GM11168 (cell line): Measurements from ENCODE around the gene HTR4.

Experiments used
- in situ Hi-C: fragments of 300-500 bp; cut with MboI; formaldehyde crosslinking; loops from one replicate; pipeline ENCODE4 v1.12.0; 2022; ENCODE audit warnings: low sequenced_read_pairs; ENCODE audit not compliant: unreplicated experiment

HTR4 gene

DNA sequence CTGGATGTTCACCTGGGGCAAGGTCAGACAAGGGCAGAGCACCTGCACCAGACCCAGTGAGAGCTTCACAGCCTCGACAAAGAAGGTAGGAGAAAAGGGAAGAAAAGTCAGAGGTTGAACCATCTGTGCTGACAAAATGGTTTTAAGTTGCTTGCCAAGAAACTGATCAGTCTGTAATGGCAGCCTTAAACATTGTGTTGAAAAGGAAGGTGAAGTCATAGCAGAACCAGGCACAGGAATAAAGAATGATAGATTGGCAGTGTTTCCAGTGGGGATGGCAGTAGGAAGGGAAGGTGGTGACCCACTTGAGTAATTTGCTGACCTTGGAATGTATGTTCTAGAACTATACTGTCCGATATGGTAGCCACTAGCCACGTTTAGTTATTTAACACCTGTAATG lies 34.2 kb downstream of the HTR4 start:
- in situ Hi-C loops: no loop called here

DNA sequence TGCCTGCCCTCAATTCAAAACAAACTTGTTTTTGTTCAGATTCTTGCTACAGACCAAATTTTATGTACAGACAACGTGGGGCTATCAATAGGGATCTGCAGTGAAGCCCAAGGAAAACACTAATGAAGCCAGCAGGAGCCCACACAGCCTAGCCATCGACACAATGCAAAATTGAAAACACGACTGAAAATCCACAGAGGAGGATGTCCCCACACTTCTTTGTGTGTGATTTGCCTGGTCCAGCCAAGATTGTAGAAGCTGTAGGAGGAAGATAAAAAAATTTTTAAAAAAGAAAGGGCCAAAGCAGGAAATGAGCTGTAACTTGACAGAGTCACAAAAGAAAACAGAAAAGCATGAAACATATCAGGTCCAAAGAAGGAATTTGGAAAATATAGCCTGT lies 34.8 kb downstream of the HTR4 start:
- in situ Hi-C loops: no loop called here

DNA sequence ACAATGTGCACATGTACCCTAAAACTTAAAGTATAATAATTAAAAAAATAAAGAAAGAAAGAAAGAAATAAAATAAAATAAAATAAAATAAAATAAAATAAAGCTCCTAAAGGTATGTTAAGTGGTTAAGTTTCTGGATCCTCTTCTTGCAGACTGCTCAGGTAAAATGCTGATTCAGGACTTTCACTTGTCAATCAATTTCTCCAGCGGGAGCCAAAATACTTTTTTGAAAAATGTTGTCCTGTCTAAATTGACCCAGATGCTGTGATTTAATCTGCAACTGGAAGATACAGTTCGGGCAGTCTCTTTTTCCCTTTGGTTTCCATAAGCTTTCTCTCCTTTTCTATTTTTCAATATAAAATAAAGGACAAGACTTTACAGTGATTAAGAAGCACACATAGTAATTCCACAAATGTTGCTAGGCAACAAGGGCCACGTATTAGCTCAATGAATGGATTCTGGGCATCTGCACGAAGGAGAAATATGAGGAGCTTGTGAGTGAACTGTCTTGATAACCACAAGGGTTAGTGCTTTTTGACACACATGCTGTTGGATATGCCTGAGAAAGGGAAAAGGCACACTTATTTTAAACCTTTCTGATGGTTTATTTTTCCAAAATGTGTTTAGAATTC lies 38.6 kb downstream of the HTR4 start:
- in situ Hi-C loops: no loop called here

DNA sequence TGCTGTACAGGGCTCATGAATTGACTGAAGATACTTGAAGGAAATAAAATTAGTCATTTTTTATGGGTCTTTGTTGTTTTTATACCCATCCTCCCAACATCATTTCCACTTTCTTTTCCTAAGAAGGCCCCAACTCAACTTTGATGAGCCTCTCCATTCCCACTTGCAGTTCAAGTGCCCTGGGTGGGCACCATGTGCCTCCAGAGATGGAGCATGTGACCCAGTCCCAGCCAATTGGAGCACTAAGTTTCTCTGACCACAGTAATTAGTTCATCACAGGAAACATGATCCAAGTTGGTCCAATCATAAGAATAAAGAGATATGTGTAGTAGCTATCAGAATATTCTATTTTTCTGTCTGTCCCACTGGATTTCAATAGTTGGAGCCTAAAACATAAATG lies 46.9 kb downstream of the HTR4 start:
- in situ Hi-C loops: no loop called here

DNA sequence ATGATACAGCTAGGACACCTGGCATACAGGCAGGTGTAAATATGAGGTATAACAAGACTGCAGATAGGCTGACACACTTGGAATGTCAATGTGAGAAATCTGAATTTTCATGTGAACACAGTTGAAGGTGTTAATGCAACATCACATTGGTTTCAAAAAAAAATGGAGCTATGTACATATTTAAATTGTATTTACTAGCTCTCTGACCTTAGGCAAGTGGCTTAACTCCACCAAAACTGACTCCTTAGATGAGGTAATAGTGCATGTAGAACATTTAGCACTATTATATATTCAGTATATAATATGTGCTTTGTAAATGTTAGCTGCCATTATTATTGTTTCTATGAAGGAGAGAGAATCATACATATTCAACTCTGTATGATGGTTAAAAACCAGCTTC lies 48.0 kb downstream of the HTR4 start:
- in situ Hi-C loops: no loop called here

DNA sequence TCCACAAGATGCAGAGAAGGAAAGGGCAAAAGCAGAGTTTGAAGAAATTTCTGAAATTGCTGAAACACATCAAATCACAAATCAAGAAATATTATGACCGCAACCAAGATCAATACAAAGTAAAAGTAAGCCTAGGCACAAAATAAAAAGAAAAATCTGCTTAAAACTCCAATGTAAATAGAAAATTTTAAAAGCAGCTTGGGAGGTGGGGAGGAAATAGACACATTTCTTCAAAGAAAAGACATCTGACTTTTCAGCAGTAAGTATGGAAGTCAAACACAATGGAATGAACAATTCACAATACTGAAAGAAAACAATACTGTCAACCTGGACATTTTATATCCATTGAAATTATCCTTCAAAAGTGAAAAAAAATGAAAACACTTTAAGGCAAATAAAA lies 55.1 kb downstream of the HTR4 start:
- in situ Hi-C loops: no loop called here

DNA sequence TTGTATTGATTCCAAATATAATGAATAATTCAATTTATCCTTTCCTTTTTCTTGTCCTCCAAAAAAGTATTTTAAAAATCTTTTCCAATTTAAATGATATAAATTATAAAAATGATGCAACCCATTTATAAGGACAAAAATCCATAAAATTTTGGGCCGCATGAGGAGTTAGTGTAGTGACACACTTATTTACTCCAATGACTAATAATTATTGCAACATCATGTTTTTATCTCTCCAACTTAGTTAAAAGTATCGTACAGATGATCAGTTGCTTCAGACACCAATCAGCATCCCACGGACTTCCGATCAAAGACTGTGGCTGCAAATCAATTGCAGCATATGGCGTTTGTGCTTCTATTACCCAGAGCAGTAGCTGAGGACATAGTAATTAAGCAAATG lies 58.6 kb downstream of the HTR4 start:
- in situ Hi-C loops: no loop called here

DNA sequence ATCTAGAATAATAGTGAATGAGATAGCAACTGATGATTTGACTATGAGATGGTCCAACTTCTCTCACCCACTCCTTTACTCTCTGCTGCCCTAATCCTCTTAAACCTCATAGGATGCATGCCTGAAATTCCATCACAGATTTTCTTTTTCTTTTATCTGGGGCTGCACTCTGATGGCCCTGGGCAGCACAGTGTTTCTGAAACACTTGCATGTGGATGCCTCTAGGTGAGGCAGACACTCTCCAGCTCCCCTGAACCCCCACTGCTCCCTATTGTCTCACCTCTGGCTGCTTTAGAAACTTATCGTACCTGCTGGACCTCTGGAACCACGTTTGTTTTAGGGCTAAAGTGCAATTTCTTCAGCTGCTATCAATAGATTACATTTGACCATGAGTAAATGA lies 67.5 kb downstream of the HTR4 start:
- in situ Hi-C loops: no loop called here

DNA sequence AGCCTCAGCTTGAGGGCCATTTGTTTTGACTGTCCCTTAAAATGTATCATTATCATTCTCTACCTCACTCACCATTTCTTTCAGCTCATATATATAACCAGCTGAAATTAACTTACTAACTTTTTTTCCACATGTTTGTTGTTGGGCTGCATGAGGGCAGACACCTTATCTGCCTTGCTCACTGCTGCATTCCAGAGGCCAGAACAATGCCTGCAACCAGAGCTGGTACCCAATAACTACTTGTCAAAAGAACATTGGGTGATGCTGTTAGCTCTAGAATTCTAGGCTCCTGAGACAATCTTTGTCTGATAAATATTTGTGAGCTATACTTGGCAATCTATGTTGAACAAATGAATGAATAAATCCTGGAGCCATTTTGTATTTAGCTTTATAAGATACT lies 68.3 kb downstream of the HTR4 start:
- in situ Hi-C loops: no loop called here

DNA sequence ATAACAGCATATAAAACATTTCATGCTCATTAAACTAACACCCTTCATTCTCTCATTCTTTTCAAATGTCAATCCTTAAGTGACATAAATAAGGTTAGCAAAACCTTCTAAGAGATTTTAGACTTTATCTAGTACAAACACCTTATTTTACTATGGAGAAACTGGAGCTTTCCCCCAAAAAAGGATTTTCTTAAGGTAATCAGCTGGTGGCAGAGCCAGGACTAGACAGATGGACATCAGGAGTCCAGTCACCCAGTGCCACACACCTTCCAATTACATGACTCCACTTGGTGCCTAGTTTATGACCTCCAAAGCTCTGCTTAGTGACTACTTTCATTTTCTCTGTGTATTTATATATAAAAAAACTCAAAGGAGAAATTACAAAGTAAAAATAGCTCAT lies 70.2 kb downstream of the HTR4 start:
- in situ Hi-C loops: no loop called here

DNA sequence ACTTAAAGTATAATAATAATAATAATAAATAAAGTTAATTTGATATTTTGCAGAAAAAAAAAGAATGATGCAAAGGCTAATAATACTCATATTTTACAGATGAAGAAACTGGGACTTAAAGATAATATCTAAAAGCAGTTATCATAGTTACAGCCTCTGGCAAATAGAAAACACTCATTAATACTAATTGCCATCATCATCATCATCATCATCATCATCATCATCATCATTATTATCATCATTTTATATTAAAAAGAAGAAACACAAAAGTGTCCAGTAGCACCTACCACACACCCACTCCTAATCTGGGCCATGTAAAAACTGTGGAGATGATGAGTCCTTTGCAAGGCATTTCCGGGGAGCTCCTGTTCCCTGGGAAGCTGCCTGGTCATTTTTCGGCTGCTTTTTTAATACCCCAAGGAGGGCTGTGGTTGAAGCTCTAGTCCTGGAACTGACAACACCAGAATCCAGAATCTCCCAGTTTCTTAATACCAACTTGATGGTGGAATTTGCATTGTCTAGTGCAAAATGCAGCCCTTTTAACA lies 70.8 kb downstream of the HTR4 start:
- in situ Hi-C loops: no loop called here

DNA sequence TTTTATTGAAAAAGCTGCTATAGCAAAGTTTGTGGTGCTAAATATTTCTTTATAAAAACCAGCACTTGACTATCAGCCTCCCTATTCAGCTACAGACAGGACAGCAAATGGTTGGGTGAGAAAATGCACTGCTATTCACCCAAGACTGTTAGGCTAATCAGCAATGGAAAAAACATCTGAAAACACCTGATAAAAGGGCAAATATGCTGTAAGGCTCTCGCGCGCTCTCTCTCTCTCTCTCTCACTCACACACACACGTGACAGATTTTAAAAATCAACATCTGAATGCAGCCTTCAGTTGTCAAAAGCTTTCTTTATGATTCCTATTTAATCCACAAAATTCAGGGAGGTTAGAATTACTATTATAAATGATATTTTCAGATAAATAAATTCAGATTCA lies 80.2 kb downstream of the HTR4 start:
- in situ Hi-C loops: no loop called here

DNA sequence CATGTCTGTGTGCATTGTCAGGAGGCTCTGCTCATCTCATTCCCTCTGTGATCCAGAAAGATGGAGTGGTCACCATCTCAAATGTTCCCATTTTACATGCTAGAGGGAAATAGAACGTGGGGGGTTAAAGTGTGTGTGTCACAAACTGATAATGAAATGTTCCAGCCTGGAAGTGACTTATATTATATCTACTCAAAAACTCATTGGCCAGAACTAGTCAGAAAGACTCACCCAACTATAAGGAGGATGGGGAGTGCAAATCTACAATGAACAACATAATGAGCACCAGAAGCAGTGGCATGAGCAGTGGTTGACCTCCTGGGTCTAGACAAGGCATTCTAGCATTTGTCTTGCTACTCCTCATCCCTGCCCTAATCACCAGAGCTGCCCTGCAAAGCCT lies 81.0 kb downstream of the HTR4 start:
- in situ Hi-C loops: no loop called here

DNA sequence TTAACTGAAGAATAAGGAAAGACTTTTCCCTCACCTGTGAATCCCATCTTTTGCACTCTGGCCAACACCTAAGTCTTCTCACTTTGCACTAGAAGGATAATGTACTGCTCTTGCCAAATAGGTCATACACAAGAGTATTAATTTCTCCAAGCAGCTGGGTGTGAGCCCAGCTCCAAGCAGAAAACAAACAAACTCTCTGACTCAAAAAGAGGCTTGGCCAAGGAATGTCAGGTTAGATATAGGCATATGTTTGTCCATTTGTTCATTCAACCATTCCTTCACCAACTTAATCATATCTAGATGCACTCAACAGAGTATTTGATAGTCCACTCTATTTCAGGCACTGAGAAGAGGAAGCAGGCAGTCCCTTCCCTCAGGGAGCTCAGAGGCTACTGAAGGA lies 84.4 kb downstream of the HTR4 start:
- in situ Hi-C loops: no loop called here

DNA sequence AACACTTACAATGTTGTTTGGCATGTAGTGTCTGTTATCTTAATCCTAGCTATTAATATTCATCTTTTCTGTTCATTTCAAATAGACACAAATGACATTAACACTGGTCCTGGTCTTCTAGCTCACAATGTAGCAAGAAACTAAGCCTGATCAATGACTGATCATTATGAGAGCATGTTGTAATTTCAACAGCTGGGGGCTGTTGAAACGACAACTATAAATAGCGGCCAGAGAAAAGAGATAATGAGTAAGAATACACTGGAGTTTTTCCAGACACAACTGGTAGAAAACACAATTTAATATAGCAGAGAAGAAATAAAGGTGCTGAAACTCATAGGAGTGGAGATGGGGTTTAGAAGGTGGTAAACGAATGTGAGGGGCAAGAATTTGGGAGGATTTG lies 89.2 kb downstream of the HTR4 start:
- in situ Hi-C loops: no loop called here

DNA sequence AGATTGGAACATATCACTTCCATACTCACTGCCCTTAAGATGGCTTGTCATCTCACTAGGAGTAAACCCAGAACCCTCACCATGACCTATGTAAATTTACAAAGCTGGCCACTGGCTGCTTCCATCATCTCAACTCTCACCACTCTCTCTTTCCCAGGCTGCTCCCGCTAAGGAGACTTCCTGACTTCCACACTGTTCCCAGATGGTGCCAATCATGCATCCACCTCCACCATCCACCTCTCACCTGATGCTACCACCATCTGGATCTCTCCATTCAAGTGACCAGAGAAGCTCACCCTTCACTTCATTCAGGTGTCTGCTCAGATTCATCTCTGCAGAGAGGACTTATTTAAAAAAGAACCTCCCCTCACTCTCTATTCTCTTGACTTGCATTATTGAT lies 91.3 kb downstream of the HTR4 start:
- in situ Hi-C loops: no loop called here

DNA sequence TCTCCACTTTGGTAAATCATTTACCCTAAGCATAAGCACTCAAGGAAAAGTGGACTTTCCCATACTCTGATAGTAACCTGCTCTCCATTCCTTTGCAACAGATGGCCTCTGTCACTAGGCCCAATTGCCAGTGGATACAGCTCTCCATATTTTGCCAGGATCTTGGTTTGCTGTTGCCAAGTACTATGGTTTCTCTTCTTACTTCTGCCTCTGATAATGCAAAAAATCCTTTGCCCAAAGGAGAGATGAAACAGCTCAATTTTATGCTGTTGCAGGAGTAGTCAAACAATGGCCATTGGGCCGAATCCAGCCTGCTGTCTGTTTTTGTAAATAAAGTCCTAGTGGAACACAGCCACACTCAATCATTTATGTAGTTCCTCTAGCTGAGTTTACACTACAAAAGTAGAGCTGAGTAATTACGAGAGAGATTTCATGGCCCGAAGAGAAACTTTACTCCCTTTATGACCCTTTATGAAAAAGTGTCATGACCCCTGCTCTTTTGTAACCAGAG lies 92.5 kb downstream of the HTR4 start:
- in situ Hi-C loops: no loop called here

DNA sequence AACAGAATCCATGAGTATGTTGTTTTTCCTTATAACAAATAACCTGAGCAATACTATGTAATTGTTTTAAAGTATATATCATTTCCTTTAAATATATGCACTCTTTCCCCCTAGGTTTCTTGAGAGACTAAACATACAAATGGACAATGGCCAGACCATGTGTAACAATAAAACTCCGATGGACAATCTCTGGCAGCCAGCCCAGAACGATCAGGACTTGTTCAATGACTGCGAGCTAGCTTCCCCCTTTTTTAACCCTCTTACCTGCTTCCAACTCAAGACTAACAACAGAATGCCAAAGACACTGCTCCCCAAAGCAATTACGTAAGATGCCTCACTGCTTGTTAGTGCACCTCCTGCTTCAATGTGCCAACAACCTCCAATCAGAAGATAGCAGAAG lies 94.9 kb downstream of the HTR4 start:
- in situ Hi-C loops: no loop called here

DNA sequence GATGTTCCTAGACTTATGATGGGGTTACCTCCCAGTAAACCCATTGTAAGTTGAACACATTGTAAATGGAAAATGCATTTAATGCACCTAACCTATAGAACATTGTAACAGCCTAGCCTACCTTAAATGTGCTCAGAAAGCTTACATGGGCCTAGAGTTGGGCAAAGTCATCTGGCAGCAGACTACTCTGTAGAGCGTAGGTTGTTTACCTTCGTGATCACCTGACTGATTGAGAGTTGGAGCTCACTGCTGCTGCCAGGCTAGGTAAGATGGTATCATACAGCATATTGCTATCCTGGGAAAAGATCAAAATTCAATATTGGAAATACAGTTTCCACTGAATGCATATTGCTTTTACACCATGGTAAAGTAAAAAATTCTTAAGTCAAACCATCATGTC lies 95.4 kb downstream of the HTR4 start:
- in situ Hi-C loops: no loop called here

DNA sequence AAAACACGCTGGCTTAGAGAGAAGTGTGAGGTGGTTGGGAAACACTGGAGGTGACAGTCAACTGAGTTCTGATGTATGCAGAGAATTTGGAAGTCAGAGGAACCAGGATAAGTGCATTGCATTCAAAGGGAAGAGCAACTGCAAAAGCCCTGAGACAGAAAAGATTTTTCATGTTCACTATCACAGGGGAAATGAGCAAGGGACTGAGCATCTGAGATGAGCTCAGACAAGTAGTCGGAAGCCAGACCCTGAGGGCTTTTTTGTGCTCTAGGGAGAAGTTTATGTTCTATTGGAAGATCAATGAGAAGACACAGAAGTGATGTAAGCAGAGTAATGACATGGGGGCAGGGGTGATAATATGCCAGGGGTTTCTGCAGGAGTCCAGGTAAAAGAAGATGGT lies 97.5 kb downstream of the HTR4 start:
- in situ Hi-C loops: no loop called here

DNA sequence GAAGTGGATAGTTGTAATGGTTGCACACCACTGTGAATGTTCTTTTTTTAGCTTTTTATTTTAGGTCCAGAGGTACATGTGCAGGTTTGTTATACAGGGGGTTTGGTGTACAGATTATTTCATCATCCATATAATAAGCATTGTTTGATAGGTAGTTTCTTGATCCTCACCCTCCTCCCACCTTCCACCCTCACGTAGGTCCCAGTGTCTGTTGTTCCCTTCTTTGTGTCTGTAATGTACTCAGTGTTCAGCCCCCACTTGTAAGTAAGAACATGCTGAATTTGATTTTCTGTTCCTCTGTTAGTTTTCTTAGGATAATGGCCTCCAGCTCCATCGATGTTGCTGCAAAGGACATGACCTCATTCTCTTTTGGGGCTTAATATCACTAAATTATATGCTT lies 99.7 kb downstream of the HTR4 start:
- in situ Hi-C loops: no loop called here

DNA sequence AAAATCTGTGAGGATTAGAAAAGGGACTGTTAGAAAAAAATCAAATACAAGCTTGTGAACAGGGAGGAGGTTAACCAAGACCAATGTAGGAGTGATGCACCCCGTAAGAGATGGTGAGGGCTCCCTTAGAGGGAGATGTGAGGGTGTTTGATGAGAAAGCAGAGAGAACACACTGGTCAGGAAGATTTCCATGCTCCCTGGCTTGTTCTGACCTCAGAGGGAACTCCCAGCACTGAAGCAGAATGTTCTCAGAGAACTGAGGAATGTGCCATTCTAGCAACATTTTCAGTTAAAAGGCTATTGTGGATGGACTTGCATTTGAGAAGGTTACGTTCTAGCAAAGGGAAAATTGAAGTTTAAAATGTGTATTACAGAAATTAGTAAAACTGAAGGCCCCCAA lies 110.6 kb downstream of the HTR4 start:
- in situ Hi-C loops: no loop called here

DNA sequence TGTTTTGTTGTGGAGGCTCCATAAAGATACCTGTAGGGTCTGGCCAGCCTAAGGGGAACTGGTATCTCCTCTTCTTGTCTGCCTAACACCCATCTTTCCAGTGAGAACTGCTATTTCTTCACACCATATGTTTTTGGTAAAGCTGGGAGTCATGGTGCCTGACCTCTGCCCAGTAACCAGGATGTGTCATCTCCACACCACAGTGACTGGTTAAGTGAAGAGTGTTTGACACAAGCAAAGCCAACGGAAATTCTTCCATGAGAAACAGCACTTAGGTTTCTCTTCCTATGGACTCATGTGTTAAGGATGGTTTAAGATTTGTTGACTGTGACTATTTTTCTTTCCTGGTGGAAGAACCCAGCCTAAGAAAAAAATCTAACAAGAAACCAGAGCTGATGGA lies 111.5 kb downstream of the HTR4 start:
- in situ Hi-C loops: no loop called here
